WI38 (cell line): ENCODE results near the gene LAMA1.

Experiments used
- H3K4me3 ChIP-seq: 2 replicates; pipeline ENCODE4 v1.5.1; 2011; ENCODE audit warnings: low read depth, mild to moderate bottlenecking, control low read depth, low read length
- CTCF ChIP-seq: IDR thresholded peaks from 2 replicates; pipeline ENCODE4 v1.5.1; 2012; ENCODE audit warnings: low read depth, mild to moderate bottlenecking, control low read depth, low read length

The LAMA1 gene

GRCh38 chr18:7020995-7021777, 96.4 kb downstream of the LAMA1 start:
- no peak for TF ChIP-seq CTCF
- H3K4me3 ChIP-seq: no peak overlapping the region

GRCh38 chr18:7017013-7017412, 100.6 kb downstream of the LAMA1 start:
- no peak overlapping the region for H3K4me3 ChIP-seq
- TF ChIP-seq CTCF: no peak

- H3K4me3 ChIP-seq: no peak overlapping the region
- no peak for TF ChIP-seq CTCF
Measured at GRCh38 chr18:7011142-7011541, 106.5 kb downstream of the LAMA1 start.

GRCh38 chr18:7004009-7004408, 113.6 kb downstream of the LAMA1 start:
- H3K4me3 ChIP-seq: no peak overlapping the region
- TF ChIP-seq CTCF: no peak

GRCh38 chr18:7002107-7002506, 115.5 kb downstream of the LAMA1 start:
- no peak for TF ChIP-seq CTCF

GRCh38 chr18:7000484-7001096, 117.0 kb downstream of the LAMA1 start:
- TF ChIP-seq CTCF: no peak
- no peak overlapping the region for H3K4me3 ChIP-seq

More at GRCh38 chr18:7002107-7002506, 115.5 kb downstream of the LAMA1 start:
- no peak overlapping the region for H3K4me3 ChIP-seq

- TF ChIP-seq CTCF: no peak
- no peak overlapping the region for H3K4me3 ChIP-seq
Measured at GRCh38 chr18:6997808-6998207, 119.8 kb downstream of the LAMA1 start.
